ENCODE results near the gene CAPN13.

Gene CAPN13

GRCh38 chr2:30786923-30787685, 20.1 kb downstream of the CAPN13 start:
- DNase-seq = no peak

- no peak for DNase-seq
Measured at GRCh38 chr2:30784682-30785081, 22.6 kb downstream of the CAPN13 start.

GRCh38 chr2:30781961-30782533, 25.2 kb downstream of the CAPN13 start:
- no peak for DNase-seq

- no peak for DNase-seq
Measured at GRCh38 chr2:30781451-30781850, 25.8 kb downstream of the CAPN13 start.

GRCh38 chr2:30780776-30781330, 26.4 kb downstream of the CAPN13 start:
- DNase-seq = no peak

GRCh38 chr2:30778611-30779010, 28.6 kb downstream of the CAPN13 start:
- no peak for DNase-seq

- no peak for DNase-seq
Measured at GRCh38 chr2:30777661-30778505, 29.4 kb downstream of the CAPN13 start.

- no peak for DNase-seq
Measured at GRCh38 chr2:30776831-30777635, 30.2 kb downstream of the CAPN13 start.

GRCh38 chr2:30775833-30776232, 31.4 kb downstream of the CAPN13 start:
- DNase-seq = no peak

- no peak for DNase-seq
Measured at GRCh38 chr2:30772021-30772705, 35.1 kb downstream of the CAPN13 start.

GRCh38 chr2:30770816-30771576, 36.2 kb downstream of the CAPN13 start:
- DNase-seq = no peak

- no peak for DNase-seq
Measured at GRCh38 chr2:30769891-30770462, 37.3 kb downstream of the CAPN13 start.

GRCh38 chr2:30769481-30769780, 37.8 kb downstream of the CAPN13 start:
- no peak for DNase-seq

GRCh38 chr2:30768708-30769480, 38.4 kb downstream of the CAPN13 start:
- DNase-seq = no peak

- DNase-seq = no peak
Measured at GRCh38 chr2:30768036-30768686, 39.1 kb downstream of the CAPN13 start.

- DNase-seq = no peak
Measured at GRCh38 chr2:30766666-30767065, 40.6 kb downstream of the CAPN13 start.

- no peak for DNase-seq
Measured at GRCh38 chr2:30765876-30766470, 41.3 kb downstream of the CAPN13 start.

GRCh38 chr2:30765191-30765590, 42.1 kb downstream of the CAPN13 start:
- no peak for DNase-seq

Measured in activated CD4-positive, alpha-beta T cell treated with anti-CD3 and anti-CD28 coated beads for 1 hour (primary cell).